Fibroblast of lung (primary cell): ENCODE data around the gene TMEM123. TPM values are rescaled to one million over a fixed set of nuclear protein-coding genes. Genes with fewer than 3 reads are reported as not detected.

ENCODE experiments used
- DNase-seq, 2 donors: peaks; one replicate each; pipeline versions ENCODE4 v3.0.0 to v3.0.0-alpha.2; 2010; ENCODE audit warnings: low read depth in 2 of 2
- H2AFZ ChIP-seq: 2 replicates; pipeline ENCODE4 v1.5.1; 2012; ENCODE audit warnings: low read length, control low read depth, inconsistent platforms
- H3K27ac ChIP-seq: 2 replicates; pipeline ENCODE4 v1.5.1; 2011; ENCODE audit warnings: low read length, control low read depth; ENCODE audit not compliant: insufficient read depth
- H3K27me3 ChIP-seq: 2 replicates; pipeline ENCODE4 v1.5.1; 2011; ENCODE audit warnings: mild to moderate bottlenecking, low read length; ENCODE audit not compliant: control insufficient read depth, insufficient read depth
- H3K36me3 ChIP-seq: 2 replicates; pipeline ENCODE4 v1.5.1; 2011; ENCODE audit warnings: low read length; ENCODE audit not compliant: control insufficient read depth, insufficient read depth
- H3K4me1 ChIP-seq: 2 replicates; pipeline ENCODE4 v1.5.1; 2011; ENCODE audit warnings: low read length; ENCODE audit not compliant: control insufficient read depth, insufficient read depth; ENCODE audit errors: extremely low read depth
- H3K4me2 ChIP-seq: 2 replicates; pipeline ENCODE4 v1.5.1; 2011; ENCODE audit warnings: low read length, control low read depth; ENCODE audit not compliant: insufficient read depth; ENCODE audit errors: extremely low read depth
- H3K4me3 ChIP-seq, 4 experiments: fragments of 200-600 bp in 1 of 4; sonication (generic) in 1 of 4; replicated peaks in 1 of 4; 2 replicates each; pipeline ENCODE4 v1.5.1; 2011 to 2016; ENCODE audit warnings: low read length in 4 of 4, low read depth in 3 of 4, mild to moderate bottlenecking in 3 of 4, control low read depth in 2 of 4, inconsistent platforms in 1 of 4, mixed read lengths in 1 of 4; ENCODE audit not compliant: insufficient read depth in 1 of 4; ENCODE audit errors: control extremely low read depth in 1 of 4
- H3K79me2 ChIP-seq: 2 replicates; pipeline ENCODE4 v1.5.1; 2012; ENCODE audit warnings: mild to moderate bottlenecking, low read length, inconsistent platforms; ENCODE audit not compliant: control insufficient read depth, insufficient read depth
- H3K9ac ChIP-seq: 2 replicates; pipeline ENCODE4 v1.5.1; 2011; ENCODE audit warnings: mild to moderate bottlenecking, low read length, control low read depth; ENCODE audit not compliant: insufficient read depth
- H3K9me3 ChIP-seq: 2 replicates; pipeline ENCODE4 v1.5.1; 2012; ENCODE audit warnings: low read depth, low read length; ENCODE audit not compliant: control insufficient read depth, insufficient read depth
- H4K20me1 ChIP-seq: 2 replicates; pipeline ENCODE4 v1.5.1; 2011; ENCODE audit warnings: low read length; ENCODE audit not compliant: control insufficient read depth, insufficient read depth; ENCODE audit errors: extremely low read depth
- CTCF ChIP-seq, 2 donors: IDR thresholded peaks in 1 of 2; conservative IDR thresholded peaks in 1 of 2; 1 replicate in 1 of 2; 2 replicates in 1 of 2; pipeline ENCODE4 v1.5.1; 2011 to 2012; ENCODE audit warnings: low read length in 2 of 2, control low read depth in 1 of 2, inconsistent platforms in 1 of 2, low read depth in 1 of 2, mild to moderate bottlenecking in 1 of 2
- EZH2 ChIP-seq: IDR thresholded peaks from 2 replicates; pipeline ENCODE4 v1.5.1; 2012; ENCODE audit warnings: low read length, control low read depth, mild to moderate bottlenecking; ENCODE audit errors: missing control alignments
- polyA plus RNA-seq, 2 donors: library from polyadenylated mRNA; depleted of rRNA in 1 of 2; stranded (reverse) in 1 of 2; unstranded in 1 of 2; fragments of >200 nt; gene quantifications; 2 replicates each; pipeline ENCODE4 v1.2.1, GENCODE V29; 2011 to 2012; ENCODE audit warnings: missing spikeins in 1 of 2
- total RNA-seq: library from RNA; depleted of rRNA; stranded (reverse); fragments of >200 nt; gene quantifications from 2 replicates; pipeline ENCODE4 v1.2.1, GENCODE V29; 2014

TMEM123 gene
- total and polyA plus RNA-seq, 2 donors (not counting 1 experiment from before 2014, with no cell fraction given), result 127 to 355 TPM

GRCh38 chr11:102410382-102410784 is 42.2 kb downstream of the TMEM123 start:
- Histone ChIP-seq H3K4me2 (no peak overlapping the region), H3K79me2 (peaks cover 19% of the 10 kb centered on the region), H4K20me1 (no peaks in the 10 kb centered on the region), H3K9me3 (no peaks in the 10 kb centered on the region), H3K4me1 (no peaks in the 10 kb centered on the region), H3K27me3 (no peaks in the 10 kb centered on the region), H3K27ac (no peak overlapping the region), H3K36me3 (no peaks in the 10 kb centered on the region), H3K4me3 (no peak overlapping the region), H2AFZ (no peak overlapping the region), H3K9ac (no peak overlapping the region)
- TF ChIP-seq EZH2, result no peak
- no peak for TF ChIP-seq CTCF (conservative IDR thresholded peaks at IDR 0.05 in 1 of 2, IDR thresholded peaks at IDR 0.05 in 1 of 2; ENCODE audit: low read depth in 1 of 2, low read length in 2 of 2)
- peak; percentile 42 to 57 for DNase-seq

- Histone ChIP-seq H3K9ac (no peak overlapping the region), H3K79me2 (peaks cover 13% of the 10 kb centered on the region), H3K27me3 (no peaks in the 10 kb centered on the region), H2AFZ (no peak overlapping the region), H3K9me3 (no peaks in the 10 kb centered on the region), H3K4me1 (no peaks in the 10 kb centered on the region), H4K20me1 (no peaks in the 10 kb centered on the region), H3K36me3 (no peaks in the 10 kb centered on the region), H3K27ac (no peak overlapping the region), H3K4me2 (no peak overlapping the region), H3K4me3 (no peak overlapping the region)
- DNase-seq, result no peak
- TF ChIP-seq CTCF (conservative IDR thresholded peaks at IDR 0.05 in 1 of 2, IDR thresholded peaks at IDR 0.05 in 1 of 2; ENCODE audit: low read depth in 1 of 2, low read length in 2 of 2) (no peak), EZH2 (no peak)
Measured at GRCh38 chr11:102408339-102408738, 44.2 kb downstream of the TMEM123 start.

- Histone ChIP-seq H3K27ac (no peak overlapping the region), H4K20me1 (no peaks in the 10 kb centered on the region), H3K4me3 (no peak overlapping the region), H3K36me3 (no peaks in the 10 kb centered on the region), H3K4me1 (no peaks in the 10 kb centered on the region), H2AFZ (no peak overlapping the region), H3K9ac (no peak overlapping the region), H3K79me2 (peaks cover 11% of the 10 kb centered on the region), H3K9me3 (no peaks in the 10 kb centered on the region), H3K27me3 (no peaks in the 10 kb centered on the region), H3K4me2 (no peak overlapping the region)
- no peak for TF ChIP-seq EZH2
- TF ChIP-seq CTCF (conservative IDR thresholded peaks at IDR 0.05 in 1 of 2, IDR thresholded peaks at IDR 0.05 in 1 of 2; ENCODE audit: low read depth in 1 of 2, low read length in 2 of 2), result no peak
- DNase-seq, result no peak
Measured at GRCh38 chr11:102407901-102408300, 44.7 kb downstream of the TMEM123 start.
